Suprapubic skin (tissue), 4 donors: ENCODE results near the gene BMPR2. TPM values are rescaled to one million over a fixed set of nuclear protein-coding genes. Genes with fewer than 3 reads are reported as not detected.

ENCODE experiments used
- DNase-seq, 2 donors: peaks; one replicate each; pipeline ENCODE4 v3.0.0-alpha.2; 2019; ENCODE audit warnings: low spot score in 2 of 2
- H3K27ac ChIP-seq: fragments of 200-600 bp; sonication (generic); one replicate; pipeline ENCODE4 v1.5.1; 2019
- H3K27me3 ChIP-seq: fragments of 200-600 bp; sonication (generic); one replicate; pipeline ENCODE4 v1.5.1; 2019
- H3K36me3 ChIP-seq: fragments of 200-600 bp; sonication (generic); one replicate; pipeline ENCODE4 v1.5.1; 2019
- H3K4me1 ChIP-seq: fragments of 200-600 bp; sonication (generic); one replicate; pipeline ENCODE4 v1.5.1; 2019
- H3K4me3 ChIP-seq: fragments of 200-600 bp; sonication (generic); one replicate; pipeline ENCODE4 v1.5.1; 2019; ENCODE audit warnings: mild to moderate bottlenecking
- H3K9me3 ChIP-seq: fragments of 200-600 bp; sonication (generic); one replicate; pipeline ENCODE4 v1.5.1; 2019
- CTCF ChIP-seq, 2 donors: fragments of 200-600 bp in 1 of 2; fragments of 450-650 bp in 1 of 2; sonication (generic) in 1 of 2; IDR thresholded peaks; one replicate each; pipeline ENCODE4 v1.5.1; 2016 to 2019; ENCODE audit warnings: antibody characterized with exemption in 2 of 2, mild to moderate bottlenecking in 1 of 2, moderate library complexity in 1 of 2
- EP300 ChIP-seq: sonication (generic); formaldehyde crosslinking; IDR thresholded peaks from one replicate; pipeline ENCODE4 v1.6.1; 2017; ENCODE audit warnings: antibody characterized with exemption
- POLR2A ChIP-seq, 2 donors: fragments of 450-650 bp; IDR thresholded peaks; one replicate each; pipeline ENCODE4 v1.6.1; 2017; ENCODE audit warnings: antibody characterized with exemption in 2 of 2, mild to moderate bottlenecking in 2 of 2, moderate library complexity in 2 of 2
- POLR2AphosphoS5 ChIP-seq, 3 donors: sonication (generic); formaldehyde crosslinking; IDR thresholded peaks; one replicate each; pipeline ENCODE4 v1.6.1; 2017; ENCODE audit warnings: antibody characterized with exemption in 3 of 3
- WGBS: methylation state at CpG from one replicate; pipeline ENCODE4 v1.1.5; 2018; 5-methylcytosine and 5-hydroxymethylcytosine counted together
- total RNA-seq, 4 donors: library from RNA; depleted of rRNA; stranded (reverse); fragments of >200 nt; gene quantifications; one replicate each; pipeline ENCODE4 v1.1.0, GENCODE V29; 2016

The BMPR2 gene
- total RNA-seq, 4 donors from 2014 or later, result 37.8 to 47.1 (median 42.3) TPM

- H3K4me3 ChIP-seq, result no peak overlapping the region
- H3K27me3 ChIP-seq, result no peaks in the 10 kb centered on the region
- no peak overlapping the region for H3K27ac ChIP-seq
- TF ChIP-seq POLR2AphosphoS5 (IDR thresholded peaks at IDR 0.05) (no peak), EP300 (no peak), CTCF (IDR thresholded peaks at IDR 0.05) (no peak), POLR2A (IDR thresholded peaks at IDR 0.05) (no peak)
- no peaks in the 10 kb centered on the region for H3K36me3 ChIP-seq
- H3K4me1 ChIP-seq, result no peaks in the 10 kb centered on the region
- no peaks in the 10 kb centered on the region for H3K9me3 ChIP-seq
- no peak for DNase-seq
- 93% methylated on average over 1 of the region's 1 CpG for WGBS
Observed at GRCh38 chr2:202452744-202453143, 76.6 kb downstream of the BMPR2 start.

- Histone ChIP-seq H3K9me3 (no peaks in the 10 kb centered on the region), H3K27me3 (no peaks in the 10 kb centered on the region), H3K4me1 (no peaks in the 10 kb centered on the region), H3K27ac (no peak overlapping the region), H3K36me3 (no peaks in the 10 kb centered on the region), H3K4me3 (no peak overlapping the region)
- no peak for DNase-seq
- TF ChIP-seq POLR2AphosphoS5 (IDR thresholded peaks at IDR 0.05) (no peak), POLR2A (IDR thresholded peaks at IDR 0.05) (no peak), CTCF (IDR thresholded peaks at IDR 0.05) (no peak)
- 88% methylated on average over 3 of the region's 3 CpGs for WGBS
Observed at GRCh38 chr2:202454536-202454935, 78.4 kb downstream of the BMPR2 start.

- Histone ChIP-seq H3K36me3 (no peaks in the 10 kb centered on the region), H3K4me1 (no peaks in the 10 kb centered on the region), H3K27ac (no peak overlapping the region), H3K9me3 (no peaks in the 10 kb centered on the region), H3K27me3 (no peaks in the 10 kb centered on the region), H3K4me3 (no peak overlapping the region)
- DNase-seq, result no peak
- TF ChIP-seq CTCF (IDR thresholded peaks at IDR 0.05) (no peak), POLR2A (IDR thresholded peaks at IDR 0.05) (no peak), POLR2AphosphoS5 (IDR thresholded peaks at IDR 0.05) (no peak), EP300 (no peak)
- WGBS, result 100% methylated on average over 1 of the region's 1 CpG
Observed at GRCh38 chr2:202455114-202455513, 79.0 kb downstream of the BMPR2 start.

GRCh38 chr2:202460119-202460518, 84.0 kb downstream of the BMPR2 start:
- DNase-seq, result no peak
- WGBS, result 97% methylated on average over 2 of the region's 2 CpGs
- Histone ChIP-seq H3K27me3 (no peaks in the 10 kb centered on the region), H3K27ac (no peak overlapping the region), H3K4me3 (no peak overlapping the region), H3K36me3 (no peaks in the 10 kb centered on the region), H3K4me1 (no peaks in the 10 kb centered on the region), H3K9me3 (no peaks in the 10 kb centered on the region)
- TF ChIP-seq POLR2A (IDR thresholded peaks at IDR 0.05), result no peak

- no peaks in the 10 kb centered on the region for H3K9me3 ChIP-seq
- no peak for TF ChIP-seq POLR2AphosphoS5 (IDR thresholded peaks at IDR 0.05)
- TF ChIP-seq EP300, result no peak
- no peak for TF ChIP-seq CTCF (IDR thresholded peaks at IDR 0.05)
- TF ChIP-seq POLR2A (IDR thresholded peaks at IDR 0.05), result no peak
- H3K27ac ChIP-seq, result no peak overlapping the region
- H3K36me3 ChIP-seq, result no peaks in the 10 kb centered on the region
- DNase-seq, result no peak
- H3K4me3 ChIP-seq, result no peak overlapping the region
- no peaks in the 10 kb centered on the region for H3K27me3 ChIP-seq
- no peaks in the 10 kb centered on the region for H3K4me1 ChIP-seq
- 69% methylated on average over 1 of the region's 1 CpG for WGBS
Observed at GRCh38 chr2:202479090-202479489, 103.0 kb downstream of the BMPR2 start.

- Histone ChIP-seq H3K27me3 (no peaks in the 10 kb centered on the region), H3K36me3 (no peaks in the 10 kb centered on the region), H3K9me3 (no peaks in the 10 kb centered on the region), H3K27ac (no peak overlapping the region), H3K4me1 (no peaks in the 10 kb centered on the region), H3K4me3 (no peak overlapping the region)
- 79% methylated on average over 1 of the region's 1 CpG for WGBS
- TF ChIP-seq CTCF (IDR thresholded peaks at IDR 0.05), result no peak
- TF ChIP-seq EP300, result no peak
- TF ChIP-seq POLR2AphosphoS5 (IDR thresholded peaks at IDR 0.05), result no peak
- TF ChIP-seq POLR2A (IDR thresholded peaks at IDR 0.05), result no peak
- no peak for DNase-seq
Observed at GRCh38 chr2:202479610-202480009, 103.5 kb downstream of the BMPR2 start.
